Chondrocyte (in vitro differentiated cells): ENCODE results near the gene SUSD4. TPM values are rescaled to one million over a fixed set of nuclear protein-coding genes. Genes with fewer than 3 reads are reported as not detected.

Experiments
- DNase-seq: peaks from one replicate; pipeline ENCODE4 v3.0.0; 2021; ENCODE audit warnings: mixed read lengths, low spot score
- H3K27ac Mint-ChIP-seq: one replicate; pipeline ENCODE4 v1.8.0; 2021; ENCODE audit warnings: mild to moderate bottlenecking, moderate library complexity, mixed read lengths; ENCODE audit not compliant: unreplicated experiment
- H3K27me3 Mint-ChIP-seq: 2 replicates; pipeline ENCODE4 v1.8.0; 2021; ENCODE audit warnings: low read depth, mixed read lengths
- H3K36me3 Mint-ChIP-seq: 2 replicates; pipeline ENCODE4 v1.8.0; 2021; ENCODE audit warnings: low read depth, mixed read lengths
- H3K4me1 Mint-ChIP-seq: 2 replicates; pipeline ENCODE4 v1.8.0; 2021; ENCODE audit warnings: low read depth, mild to moderate bottlenecking, mixed read lengths
- H3K4me3 Mint-ChIP-seq: one replicate; pipeline ENCODE4 v1.8.0; 2021; ENCODE audit warnings: mild to moderate bottlenecking, moderate library complexity, mixed read lengths; ENCODE audit not compliant: unreplicated experiment
- H3K9me3 Mint-ChIP-seq: 2 replicates; pipeline ENCODE4 v1.8.0; 2021; ENCODE audit warnings: low read depth, mixed read lengths
- CTCF ChIP-seq: fragments of 200-600 bp; sonication (generic); IDR thresholded peaks from 2 replicates; pipeline ENCODE4 v1.5.0; 2021; ENCODE audit warnings: antibody characterized with exemption, mild to moderate bottlenecking, moderate library complexity
- total RNA-seq: library from RNA; stranded (reverse); gene quantifications from 3 replicates; pipeline ENCODE4 v1.2.1, GENCODE V29; 2021

Gene SUSD4
- total RNA-seq, 1 donor from 2014 or later: 0.42 TPM

GRCh38 chr1:223240122-223240521, 123.9 kb downstream of the SUSD4 start:
- Mint-ChIP-seq H3K4me1 (no peaks in the 10 kb centered on the region), H3K9me3 (peaks cover 32% of the 10 kb centered on the region), H3K36me3 (peaks cover 5% of the 10 kb centered on the region), H3K4me3 (no peak overlapping the region), H3K27ac (no peak overlapping the region), H3K27me3 (peaks cover 10% of the 10 kb centered on the region)
- no peak for DNase-seq
- TF ChIP-seq CTCF: no peak

GRCh38 chr1:223235091-223235490, 128.9 kb downstream of the SUSD4 start:
- Mint-ChIP-seq H3K4me3 (no peak overlapping the region), H3K4me1 (peaks cover 20% of the 10 kb centered on the region), H3K9me3 (peaks cover 26% of the 10 kb centered on the region), H3K27ac (no peak overlapping the region), H3K36me3 (peaks cover 2% of the 10 kb centered on the region), H3K27me3 (peaks cover 6% of the 10 kb centered on the region)
- no peak for DNase-seq
- TF ChIP-seq CTCF: no peak

- TF ChIP-seq CTCF: no peak
- DNase-seq: no peak
- peaks cover 26% of the 10 kb centered on the region for H3K9me3 Mint-ChIP-seq
- H3K27ac Mint-ChIP-seq: no peak overlapping the region
- peaks cover 24% of the 10 kb centered on the region for H3K4me1 Mint-ChIP-seq
- H3K4me3 Mint-ChIP-seq: no peak overlapping the region
- peaks cover 4% of the 10 kb centered on the region for H3K27me3 Mint-ChIP-seq
- H3K36me3 Mint-ChIP-seq: peaks cover 2% of the 10 kb centered on the region
These were observed 129.4 kb downstream of the SUSD4 start for GRCh38 chr1:223234534-223234933.

- Mint-ChIP-seq H3K4me1 (peaks cover 24% of the 10 kb centered on the region), H3K4me3 (no peak overlapping the region), H3K9me3 (peaks cover 26% of the 10 kb centered on the region), H3K27ac (no peak overlapping the region), H3K27me3 (peaks cover under 1% of the 10 kb centered on the region), H3K36me3 (peaks cover 2% of the 10 kb centered on the region)
- DNase-seq: no peak
- TF ChIP-seq CTCF: no peak
These were observed 129.8 kb downstream of the SUSD4 start for GRCh38 chr1:223234170-223234514.

GRCh38 chr1:223233410-223234169, 130.4 kb downstream of the SUSD4 start:
- Mint-ChIP-seq H3K4me3 (no peak overlapping the region), H3K27ac (peak overlapping the region; percentile 79), H3K27me3 (no peaks in the 10 kb centered on the region), H3K4me1 (peaks cover 24% of the 10 kb centered on the region), H3K36me3 (peaks cover 2% of the 10 kb centered on the region), H3K9me3 (peaks cover 23% of the 10 kb centered on the region)
- DNase-seq: no peak
- TF ChIP-seq CTCF: no peak
